Muscle of arm (tissue), 12 donors: ENCODE results near the gene SKI. TPM values are rescaled to one million over a fixed set of nuclear protein-coding genes. Genes with fewer than 3 reads are reported as not detected.

Experiments used
- DNase-seq: peaks from one replicate; pipeline ENCODE4 v3.0.0-alpha.2; 2013
- polyA plus RNA-seq, 12 donors: library from polyadenylated mRNA; unstranded; fragments of 120-200 nt; gene quantifications; one replicate each; pipeline ENCODE4 v1.2.1, GENCODE V29; 2013; ENCODE audit not compliant: insufficient read length in 12 of 12

Gene SKI
- polyA plus RNA-seq, 12 donors = 44.3 to 88.0 (median 55.0) TPM; not detected in 1

DNA sequence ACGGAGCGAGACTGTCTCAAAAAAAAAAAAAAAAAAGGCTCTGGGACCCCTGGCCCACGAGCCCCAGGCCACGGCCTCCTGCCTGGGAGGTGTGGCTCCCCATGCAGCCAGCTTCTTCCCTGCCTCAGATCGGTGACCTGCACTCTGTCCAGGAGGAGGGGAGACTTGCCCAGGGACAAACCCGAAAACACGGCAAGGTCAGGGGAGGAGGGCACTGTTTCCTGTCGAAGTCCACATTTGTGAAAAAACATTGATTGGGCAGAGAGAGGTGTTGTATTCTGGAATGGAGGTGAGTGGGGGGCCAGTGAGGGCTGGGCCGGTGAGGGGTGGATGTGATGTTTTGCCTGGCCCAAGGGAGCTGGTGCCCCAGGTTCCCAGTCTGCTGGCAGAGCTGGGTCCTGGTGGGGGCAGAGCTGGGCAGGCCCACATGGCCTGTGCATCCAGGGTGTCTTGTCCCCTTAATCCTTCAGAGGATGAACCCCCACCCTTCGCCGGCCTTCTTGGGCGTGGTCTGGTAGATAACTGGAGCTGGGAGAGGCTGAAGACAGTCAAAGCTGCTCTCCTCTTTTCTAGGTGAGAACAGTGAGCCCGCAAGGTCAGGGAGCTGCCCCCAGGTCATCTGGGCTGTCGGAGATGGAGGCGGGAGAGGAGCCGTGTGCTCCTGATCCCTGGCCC lies 21.2 kb upstream of the SKI start:
- no peak for DNase-seq

- DNase-seq = no peak
These were observed 19.5 kb upstream of the SKI start for GRCh38 chr1:2208309-2209239.

GRCh38 chr1:2209400-2210083 lies 18.6 kb upstream of the SKI start:
- no peak for DNase-seq

DNA sequence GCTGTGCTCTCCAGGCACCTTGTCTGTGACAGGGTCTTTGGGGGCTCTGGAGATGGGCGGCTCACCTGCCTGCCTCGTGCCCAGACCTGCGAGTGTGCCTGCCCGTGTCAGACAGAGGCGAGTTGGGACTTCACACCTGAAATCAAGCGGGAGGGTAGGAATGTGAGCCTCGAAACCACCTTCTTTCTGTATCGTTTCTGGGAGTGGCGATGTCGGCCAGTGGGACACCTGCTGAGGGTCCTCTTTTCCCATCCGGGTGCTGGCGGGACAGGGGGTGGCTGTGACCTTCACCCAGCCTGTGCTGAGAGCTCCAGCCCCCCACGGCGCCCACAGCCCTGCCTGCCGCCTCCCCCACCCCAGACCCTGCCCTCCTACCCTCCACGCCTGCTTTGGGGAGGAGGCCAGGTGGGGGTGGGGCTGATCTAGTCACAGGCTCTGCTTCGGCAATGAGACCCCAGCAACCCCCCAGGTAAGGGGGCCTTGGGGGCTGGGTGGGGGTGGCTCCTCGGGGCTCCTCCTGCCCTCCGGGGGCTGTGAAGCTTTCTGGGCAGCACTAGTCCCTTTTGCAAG lies 17.9 kb upstream of the SKI start:
- DNase-seq = no peak

DNA sequence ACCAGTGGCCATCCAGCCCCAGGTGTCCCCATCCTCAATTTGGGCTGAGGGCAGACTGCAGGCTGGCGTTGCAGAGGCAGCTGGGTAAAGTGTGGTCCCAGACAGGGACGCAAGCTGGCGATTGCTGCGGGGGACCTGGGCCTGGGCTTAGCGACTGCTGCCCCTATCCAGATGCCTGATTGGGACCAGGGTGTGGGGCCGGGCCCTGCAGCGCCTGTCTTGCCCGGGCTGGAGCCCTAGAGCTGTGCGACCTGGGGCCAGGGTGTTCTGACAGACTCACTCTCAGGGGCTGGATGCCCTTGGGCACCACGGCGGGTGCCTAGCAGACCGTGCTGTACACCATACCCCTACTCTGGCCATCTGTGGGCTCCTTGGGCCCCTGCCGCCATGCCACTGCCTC lies 17.3 kb upstream of the SKI start:
- DNase-seq = no peak

DNA sequence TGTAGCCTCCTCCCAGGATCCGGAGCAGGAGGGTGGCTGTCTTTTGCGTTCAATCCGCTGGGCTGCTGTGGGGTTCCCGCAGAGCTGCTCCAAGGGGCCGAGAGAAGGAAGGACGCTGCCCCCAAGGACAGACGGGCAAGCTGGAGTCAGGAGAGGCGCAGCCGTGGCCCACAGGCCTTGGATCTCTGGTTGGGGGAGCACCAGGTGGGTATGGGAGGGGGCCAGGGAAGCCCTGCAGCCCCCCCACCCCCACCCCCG lies 15.9 kb upstream of the SKI start:
- DNase-seq = no peak

DNA sequence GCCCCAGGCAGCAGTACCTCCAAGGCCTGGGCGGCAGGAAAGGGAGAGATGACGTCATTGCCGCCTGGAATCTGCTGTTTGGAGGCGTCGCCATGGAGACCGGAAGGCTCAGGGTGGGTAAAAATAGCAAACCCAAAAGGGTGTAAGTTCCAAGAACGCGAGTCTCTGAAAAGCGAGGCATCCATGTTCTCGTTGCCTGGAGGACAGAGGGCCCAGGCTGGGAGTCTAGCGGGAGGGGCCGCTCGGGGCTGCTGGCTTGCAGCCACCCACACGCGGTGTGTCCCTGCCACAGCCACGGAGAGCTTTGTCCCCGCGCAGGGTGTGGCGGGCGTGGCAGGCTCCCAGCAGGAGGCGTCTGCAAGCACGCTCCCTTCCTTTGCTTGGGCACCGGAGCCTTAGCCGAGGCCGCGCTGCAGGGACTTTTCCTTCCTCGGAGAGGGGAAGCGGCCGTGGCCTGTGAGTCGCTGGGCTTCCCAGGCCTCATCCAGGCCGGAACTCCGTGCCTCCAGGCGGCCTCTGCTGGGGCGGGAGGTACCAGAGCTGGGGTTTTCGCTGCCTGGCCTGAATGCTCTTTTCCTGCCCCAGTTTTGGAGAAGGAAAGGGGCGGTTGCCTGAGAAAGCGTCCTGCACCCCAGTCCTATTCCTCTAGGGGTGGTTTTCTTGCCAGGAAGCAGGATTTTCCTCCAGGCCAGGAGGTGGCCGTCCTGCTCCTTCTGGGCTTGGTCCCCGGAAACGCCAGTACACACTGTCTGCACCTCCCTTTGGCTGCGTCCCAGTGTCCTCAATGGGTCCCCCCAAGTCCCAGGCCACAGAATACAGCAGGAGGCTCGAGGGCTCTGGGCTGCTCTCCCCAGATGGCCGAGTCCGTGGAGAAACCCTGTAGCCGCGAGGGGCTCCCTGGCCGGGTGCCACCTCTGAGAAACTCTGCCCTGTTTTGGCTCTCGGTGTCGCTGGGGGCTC lies 15.3 kb upstream of the SKI start:
- peak; percentile 95 for DNase-seq

DNA sequence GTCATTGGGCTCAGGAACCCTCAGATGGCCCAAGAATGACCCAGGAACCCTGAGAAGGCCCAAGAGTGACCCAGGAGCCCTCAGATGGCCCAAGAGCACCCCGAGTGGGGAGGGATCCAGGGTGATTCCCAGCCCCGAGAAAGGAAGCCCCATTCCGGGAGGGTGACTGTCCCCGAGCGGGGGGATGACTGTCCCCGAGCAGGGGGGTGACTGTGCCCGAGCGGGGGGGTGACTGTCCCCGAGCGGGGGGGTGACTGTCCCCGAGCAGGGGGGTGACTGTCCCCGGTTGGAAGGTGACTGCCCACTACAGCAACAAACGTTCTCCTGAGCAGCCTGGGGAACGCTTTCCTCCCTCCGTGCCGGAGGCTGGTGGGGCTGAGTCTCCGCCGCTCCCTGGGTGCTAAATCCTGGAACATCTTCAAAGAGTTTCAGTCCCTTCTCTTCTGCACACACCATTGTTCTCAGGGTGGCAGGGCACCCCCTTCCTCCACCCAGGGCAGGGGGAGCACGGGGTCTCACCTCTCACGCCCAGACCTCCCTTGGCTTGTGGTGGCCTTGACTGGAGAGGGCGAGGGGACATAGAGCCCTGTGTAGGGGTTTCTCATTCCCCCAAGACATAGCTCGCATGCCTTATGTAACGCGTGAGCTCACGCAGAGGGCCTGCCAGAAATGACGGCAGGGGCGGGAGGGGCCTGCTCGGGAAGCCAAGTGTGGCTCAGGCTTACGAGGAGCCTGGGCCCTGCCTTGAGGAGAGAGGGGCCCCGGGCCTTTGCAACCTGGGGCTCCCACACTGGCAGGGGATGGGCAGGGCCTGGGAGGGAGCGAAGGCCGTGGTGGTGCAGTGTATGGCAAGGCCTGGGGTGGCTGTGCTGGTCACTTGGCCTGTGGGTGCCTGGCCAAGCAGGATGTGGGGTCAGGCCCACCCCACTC lies 14.3 kb upstream of the SKI start:
- DNase-seq = peak; percentile 94

- DNase-seq = no peak
These were observed 13.4 kb upstream of the SKI start for GRCh38 chr1:2214541-2215241.

DNA sequence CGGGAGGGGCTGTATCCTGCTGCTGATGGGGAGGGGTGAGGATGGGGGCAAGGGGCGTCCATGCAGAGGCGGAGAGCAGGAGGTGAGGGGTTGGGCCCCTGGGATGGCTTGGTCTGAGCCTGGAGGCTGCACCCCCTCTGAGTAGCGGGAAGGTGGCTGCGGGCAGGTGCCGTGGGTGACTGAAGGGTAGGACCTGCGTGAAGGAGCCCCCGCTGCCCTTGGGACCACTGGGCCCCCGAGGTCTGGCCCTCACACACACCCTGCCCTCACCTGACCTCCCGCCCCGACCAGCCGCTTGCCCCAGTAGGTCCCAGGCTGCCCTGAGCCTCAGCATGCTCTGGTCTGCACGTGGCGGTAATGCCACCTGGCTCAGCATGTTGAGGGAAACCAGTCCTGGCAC lies 12.8 kb upstream of the SKI start:
- no peak for DNase-seq

DNA sequence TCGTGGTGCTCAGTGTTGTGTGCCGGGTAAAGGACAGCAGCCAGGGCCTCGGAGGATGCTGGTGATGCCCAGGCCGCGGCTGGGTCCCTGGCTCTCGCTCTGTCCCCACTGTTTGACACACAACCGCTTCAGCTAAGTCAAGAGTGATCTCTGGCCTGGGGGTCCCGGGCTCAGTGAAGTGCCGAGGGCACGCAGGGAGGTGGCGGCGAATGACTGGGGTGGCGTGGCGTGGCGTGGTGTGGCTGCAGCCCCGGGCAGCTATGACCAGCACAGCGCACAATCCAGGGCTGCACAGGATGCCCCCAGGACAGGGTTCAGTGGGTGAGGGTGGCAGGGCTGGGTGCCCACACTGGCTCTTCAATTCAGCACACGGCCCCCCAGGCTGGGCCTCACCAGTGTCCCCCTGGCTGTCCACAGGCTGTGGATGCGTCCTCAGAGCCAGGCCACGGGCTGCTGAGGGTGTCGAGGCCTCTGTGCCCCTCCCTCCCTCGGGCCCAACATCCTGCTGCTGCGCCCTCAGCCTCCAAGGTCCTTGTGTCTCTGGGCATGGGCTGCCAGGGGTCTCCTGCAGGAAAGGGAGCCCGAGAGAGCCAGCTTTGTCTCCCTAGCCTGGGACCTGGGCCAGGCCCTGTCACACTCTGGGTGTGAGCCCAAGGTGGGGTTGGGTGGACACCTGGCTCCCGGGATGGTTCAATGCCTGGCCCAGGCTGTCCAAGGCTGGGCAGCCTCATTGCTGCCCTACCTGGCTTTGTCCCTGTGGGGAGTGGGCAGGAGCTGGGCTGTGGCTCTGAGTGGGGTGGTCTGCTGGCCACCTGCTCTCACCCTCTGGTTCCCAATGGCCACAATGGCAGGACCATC lies 12.0 kb upstream of the SKI start:
- no peak for DNase-seq

DNA sequence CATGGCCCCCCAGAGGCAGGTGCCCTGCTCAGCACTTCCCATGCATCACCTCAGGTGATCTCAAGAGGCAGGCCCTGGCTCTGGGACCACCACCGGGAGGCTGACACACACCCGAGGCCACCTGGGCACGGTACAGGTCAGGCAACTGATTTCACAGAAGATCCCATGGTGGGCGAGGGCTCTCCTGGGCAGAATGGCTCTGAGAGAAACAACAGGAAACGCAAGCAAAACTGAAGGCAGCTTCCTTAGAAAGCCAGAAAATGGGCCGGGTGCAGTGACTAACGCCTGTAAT lies 11.4 kb upstream of the SKI start:
- no peak for DNase-seq

DNA sequence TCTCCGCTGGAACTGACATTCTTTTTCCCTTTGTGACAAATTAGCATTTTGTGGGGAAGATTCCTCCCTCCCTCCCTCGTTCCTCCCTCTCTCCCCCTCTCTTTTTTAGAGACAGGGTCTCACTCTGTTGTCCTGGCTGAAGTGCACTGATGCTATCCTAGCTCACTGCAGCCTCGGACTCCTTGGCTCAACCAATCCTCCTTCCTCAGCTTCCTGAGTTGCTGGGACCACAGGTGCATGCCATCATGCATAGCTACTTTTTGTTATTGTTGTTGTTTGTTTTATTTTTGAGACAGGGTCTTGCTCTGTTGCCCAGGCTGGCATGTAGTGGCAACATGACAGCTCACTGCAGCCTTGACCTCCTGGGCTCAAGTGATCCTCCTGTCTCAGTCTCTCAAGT lies 6.8 kb upstream of the SKI start:
- no peak for DNase-seq

DNA sequence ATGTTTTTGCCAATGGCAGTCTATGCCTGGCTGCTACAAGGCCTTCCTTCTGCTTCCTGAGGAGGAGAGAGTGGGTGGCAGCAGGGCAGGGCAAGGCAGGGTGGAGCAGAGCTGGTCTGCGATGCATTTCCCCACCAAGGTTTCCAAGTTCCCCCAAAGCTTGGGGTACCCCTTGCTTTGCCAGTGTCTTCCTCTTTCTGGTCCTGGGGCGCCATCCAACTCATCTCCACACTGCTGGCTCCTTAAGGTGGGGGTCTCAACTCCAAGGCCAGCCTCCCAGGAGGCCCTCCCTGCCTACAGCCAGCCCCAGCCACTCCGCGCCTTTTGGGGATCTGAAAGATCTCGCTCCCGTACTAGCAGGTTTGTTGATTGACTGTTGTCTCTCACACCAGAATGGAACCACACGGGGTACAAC lies 3.9 kb upstream of the SKI start:
- DNase-seq = no peak

DNA sequence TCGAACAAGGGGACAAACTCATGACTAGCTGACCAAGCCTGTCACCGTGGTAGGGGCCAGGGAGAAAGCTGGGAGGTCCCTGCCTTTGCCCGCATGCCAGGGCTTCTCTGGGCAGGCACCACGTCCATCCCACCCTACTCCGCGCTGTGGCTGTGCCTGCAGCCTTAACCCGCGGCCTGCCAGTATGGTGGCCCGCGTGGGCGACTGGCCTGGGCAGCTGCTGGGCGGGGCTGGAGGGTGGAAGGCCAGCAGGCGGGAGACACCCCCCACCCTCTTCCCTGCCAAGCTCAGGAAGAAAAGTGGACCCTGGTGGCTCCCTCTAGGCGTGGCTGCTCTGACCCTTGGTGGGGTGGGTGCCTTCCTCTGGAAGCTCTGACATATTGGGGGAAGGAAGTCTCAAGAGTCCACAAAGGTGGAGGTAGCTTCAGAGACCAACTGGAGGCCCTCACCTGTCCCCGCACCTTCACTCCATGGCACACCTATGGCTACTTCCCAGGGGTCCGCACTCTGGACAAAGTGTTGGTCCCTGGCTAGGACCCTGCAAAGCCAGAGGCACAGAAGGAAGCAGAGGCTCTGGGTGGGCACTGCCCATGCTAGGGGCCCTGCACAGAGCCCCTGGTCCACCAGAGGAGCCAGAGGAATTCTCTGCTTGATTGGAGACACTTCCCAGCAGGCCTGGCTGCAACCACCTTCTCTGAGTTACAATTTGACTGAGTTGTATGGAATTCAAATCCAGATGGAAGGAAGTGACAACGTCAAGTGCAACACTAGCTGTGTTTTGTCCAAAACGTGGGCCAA lies 3.3 kb upstream of the SKI start:
- DNase-seq = no peak

DNA sequence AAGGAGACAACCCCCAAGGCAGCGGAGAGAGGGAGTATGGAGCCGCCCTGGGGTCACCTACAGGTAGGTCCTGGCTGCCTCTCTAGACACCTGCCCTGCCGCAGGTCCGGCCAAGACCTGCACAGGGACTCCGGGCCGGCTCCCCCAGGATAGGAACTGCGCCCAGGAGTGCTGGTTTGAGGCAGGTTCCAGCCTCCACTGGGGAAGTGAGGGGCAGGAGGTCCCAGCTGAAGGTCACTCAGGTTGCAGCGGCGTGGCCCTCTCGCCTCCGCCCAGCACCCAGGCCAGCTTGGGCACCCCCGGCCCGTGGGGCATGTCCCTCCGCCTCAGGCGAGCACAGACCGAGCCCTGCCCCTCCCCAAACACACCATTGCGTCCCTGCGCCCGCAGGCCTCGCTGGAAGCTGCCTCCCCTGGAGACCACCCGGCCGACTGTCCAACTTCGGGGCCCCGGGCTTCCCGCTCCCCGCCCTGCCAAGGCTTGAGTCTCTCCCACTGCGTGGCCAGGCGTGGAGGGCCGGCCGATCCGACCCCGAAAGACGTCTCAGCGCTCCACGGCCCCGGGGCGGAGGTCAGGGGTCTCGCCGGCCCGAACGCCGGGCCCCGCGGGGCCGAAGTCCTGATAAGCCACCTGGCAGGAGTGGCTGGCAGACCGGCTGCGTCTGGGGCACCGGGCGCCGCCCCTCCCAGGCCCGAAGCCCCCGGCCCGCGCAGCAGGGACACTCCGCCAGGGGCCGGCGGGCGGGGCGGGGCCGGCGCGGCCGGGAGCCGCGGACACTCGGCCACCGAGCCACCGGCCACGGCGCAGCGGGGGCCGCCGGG lies 1.4 kb upstream of the SKI start:
- DNase-seq = no peak
